ENCODE measurements around the gene REV3L.
"Not testable (repeated sequence)": the region's sequence is repeated elsewhere in the genome, so short reads cannot be mapped to it uniquely, and the experiment has no call there.

Gene REV3L

GRCh38 chr6:111300938-111301800, 181.8 kb downstream of the REV3L start:
- DNase-seq (ENCODE audit: low read depth in 2 of 2), result not testable (repeated sequence)

DNA sequence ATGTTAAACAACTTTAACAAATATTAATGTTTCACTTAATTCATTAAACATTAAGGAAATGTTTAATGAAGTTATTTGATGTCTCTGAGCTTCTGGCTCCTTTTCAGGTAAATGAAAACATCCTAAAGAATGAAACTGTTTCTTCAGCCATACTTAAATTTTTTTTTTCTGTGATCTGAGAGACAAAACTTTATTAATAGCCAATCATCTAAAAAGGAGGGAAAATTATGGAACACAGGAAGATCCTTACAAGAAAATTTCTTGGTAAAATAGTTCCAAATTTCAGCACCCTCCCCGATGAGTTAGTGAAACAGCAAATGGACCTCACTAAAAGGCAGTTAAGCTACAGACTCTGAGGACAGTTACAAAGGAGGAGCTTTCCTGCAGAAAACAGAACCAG, 185.2 kb downstream of the REV3L start:
- no peak for DNase-seq (ENCODE audit: low read depth in 2 of 2)

- no peak for DNase-seq (ENCODE audit: low read depth in 2 of 2)
Measured at GRCh38 chr6:111294374-111294967, 188.5 kb downstream of the REV3L start.

DNA sequence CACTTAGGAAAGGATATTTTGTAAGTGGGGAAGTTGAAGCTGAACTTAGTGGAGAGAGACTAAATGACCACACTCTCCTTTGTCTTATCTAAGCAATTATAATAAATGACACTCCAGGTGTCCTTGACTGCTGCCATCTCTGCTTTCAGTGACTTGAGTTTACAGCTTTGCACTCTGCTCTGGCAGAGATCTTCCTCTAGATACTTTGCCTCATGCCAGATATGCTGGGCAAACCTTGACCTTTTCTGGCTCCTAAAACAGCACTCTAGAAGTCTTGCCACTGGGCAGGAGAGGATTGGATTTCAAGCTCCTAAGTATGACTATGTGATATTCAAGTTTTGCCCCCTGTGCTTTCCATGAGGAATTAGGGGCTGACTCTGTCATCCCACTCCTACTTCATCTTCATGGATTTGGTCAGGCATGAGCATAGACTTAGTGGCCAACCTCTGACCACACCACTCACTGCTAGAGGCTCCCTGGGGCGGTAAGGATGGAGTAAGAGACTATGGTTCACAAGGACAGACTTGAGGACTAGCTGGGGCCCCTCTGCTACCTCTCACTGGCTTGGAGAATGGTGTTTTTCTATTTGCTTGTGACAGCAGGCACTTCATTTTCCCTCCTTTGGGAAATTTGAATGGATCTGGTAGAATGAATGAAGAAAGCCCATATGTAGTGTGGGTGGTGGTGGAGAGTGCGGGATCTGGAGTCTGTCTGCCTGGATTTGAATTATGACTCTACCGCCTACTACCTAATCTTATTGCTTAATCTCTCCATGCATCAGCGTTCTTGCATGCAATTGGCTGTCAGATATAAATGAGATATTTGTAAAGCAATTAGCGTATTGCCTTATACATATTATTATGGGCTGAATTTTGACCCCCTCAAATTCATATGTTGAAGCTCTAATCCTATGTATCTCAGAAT, 191.4 kb downstream of the REV3L start:
- DNase-seq (ENCODE audit: low read depth in 2 of 2), result no peak

GRCh38 chr6:111290689-111291335, 192.2 kb downstream of the REV3L start:
- peak in 1 of 2 donors; percentile 8 for DNase-seq (ENCODE audit: low read depth in 2 of 2)

DNA sequence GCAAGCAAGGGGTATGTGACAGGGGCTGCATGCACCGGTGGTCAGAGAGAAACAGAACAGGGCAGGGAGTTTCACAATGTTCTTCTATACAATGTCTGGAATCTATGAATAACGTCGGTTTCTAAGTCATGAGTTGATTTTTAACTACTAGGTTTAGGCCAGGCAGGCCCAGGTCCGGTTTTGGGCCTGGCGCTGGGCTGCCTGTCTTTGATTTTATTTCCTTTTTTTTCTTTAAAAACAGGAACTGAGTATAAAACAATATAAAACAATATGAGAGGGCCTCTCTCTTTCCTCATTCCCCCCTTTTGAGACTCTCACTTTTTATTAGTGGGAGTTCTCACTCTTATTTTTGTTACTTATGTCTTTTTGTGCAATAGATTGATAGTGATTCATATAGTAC, 198.7 kb downstream of the REV3L start:
- not testable (repeated sequence) for DNase-seq (ENCODE audit: low read depth in 2 of 2)

- no peak for DNase-seq (ENCODE audit: low read depth in 2 of 2)
Measured at GRCh38 chr6:111283707-111284106, 199.3 kb downstream of the REV3L start.

- DNase-seq (ENCODE audit: low read depth in 2 of 2), result no peak
Measured at GRCh38 chr6:111282515-111282914, 200.5 kb downstream of the REV3L start.

GRCh38 chr6:111280445-111280955, 202.5 kb downstream of the REV3L start:
- DNase-seq (ENCODE audit: low read depth in 2 of 2), result no peak

- DNase-seq (ENCODE audit: low read depth in 2 of 2), result no peak
Measured at GRCh38 chr6:111278731-111279130, 204.3 kb downstream of the REV3L start.

DNA sequence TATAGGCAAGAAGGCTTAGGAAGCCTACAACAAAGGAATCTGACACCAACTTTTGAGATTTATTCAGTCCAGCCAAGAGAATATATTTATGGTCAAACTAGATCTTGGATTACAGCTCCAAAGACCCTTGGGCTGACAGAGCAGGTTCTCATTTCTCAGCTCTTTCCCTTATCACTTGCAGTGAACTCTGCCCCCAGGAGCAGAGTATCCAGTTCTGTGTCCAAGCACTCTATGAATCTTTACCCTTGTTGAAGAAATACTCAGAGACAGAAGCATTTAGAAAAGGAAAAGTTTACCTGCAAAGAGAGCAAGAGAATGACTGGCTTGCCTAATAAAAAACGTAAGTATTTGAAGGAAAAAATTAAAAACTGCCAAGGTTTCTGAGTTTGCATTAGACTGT, 205.2 kb downstream of the REV3L start:
- DNase-seq (ENCODE audit: low read depth in 2 of 2), result no peak

DNA sequence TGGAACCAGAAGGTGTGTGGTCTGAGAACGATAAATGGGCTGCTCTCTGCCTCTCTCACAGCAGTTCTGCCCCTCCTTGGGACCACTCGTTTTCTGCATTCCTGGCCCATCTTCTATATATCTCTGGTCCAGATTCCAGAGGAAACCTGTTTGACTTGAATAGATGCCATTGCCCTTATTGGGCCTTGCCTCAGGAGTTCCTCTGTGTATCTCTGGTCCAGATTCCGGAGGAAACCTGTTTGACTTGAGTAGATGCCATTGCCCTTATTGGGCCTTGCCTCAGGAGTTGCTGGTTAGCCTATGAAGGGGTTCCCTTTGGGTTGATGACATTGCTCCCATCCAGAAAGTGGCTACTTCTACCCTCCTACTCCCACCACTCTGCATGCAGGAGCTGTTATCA, 206.3 kb downstream of the REV3L start:
- no peak for DNase-seq (ENCODE audit: low read depth in 2 of 2)

DNA sequence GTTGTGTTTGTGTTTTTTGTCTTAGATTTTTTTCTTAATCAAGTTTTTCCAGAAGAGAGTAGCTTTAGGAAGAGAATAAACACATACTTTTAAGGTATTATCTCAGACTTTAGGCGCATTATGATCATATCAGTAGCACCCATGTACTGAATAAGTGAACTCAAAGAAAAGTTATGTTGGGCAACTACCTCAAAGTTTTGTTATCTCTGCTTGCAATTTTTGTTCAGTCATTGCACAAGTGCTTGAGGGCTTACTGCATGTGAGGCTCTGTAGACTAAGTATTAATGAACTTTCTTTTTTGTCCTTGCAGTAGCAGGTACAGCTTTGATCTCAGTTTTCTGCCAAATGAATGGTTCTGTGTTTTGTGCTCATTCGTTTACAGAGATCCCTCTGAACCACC, 206.7 kb downstream of the REV3L start:
- DNase-seq (ENCODE audit: low read depth in 2 of 2), result no peak

DNA sequence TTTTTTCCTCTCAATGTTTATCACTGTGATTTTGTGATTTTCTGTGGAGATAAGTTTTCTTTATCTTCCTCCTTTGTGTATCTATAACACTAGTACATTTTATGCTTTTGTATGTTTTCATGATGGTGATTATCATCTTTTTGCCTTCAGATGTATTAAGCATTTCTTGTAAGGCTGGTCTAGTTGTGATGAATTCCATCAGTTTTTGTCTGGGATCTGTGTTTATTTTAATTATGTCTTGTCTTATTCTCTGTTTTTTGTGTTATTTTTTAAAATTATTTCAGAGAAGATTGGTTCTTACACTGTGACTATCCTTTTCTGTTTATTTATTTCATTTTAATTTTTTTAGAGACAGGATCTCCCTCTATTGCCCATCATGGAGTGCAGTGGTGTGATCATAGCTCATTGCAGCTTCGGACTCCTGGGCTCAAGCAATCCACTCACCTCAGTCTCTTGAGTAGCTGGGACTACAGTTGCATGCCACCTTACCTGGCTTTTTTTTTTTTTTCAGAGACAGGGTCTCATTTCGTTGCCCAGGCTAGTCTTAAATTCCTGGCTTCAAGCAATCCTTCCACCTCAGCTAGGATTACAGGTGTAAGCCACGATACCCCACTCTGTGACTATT, 208.3 kb downstream of the REV3L start:
- no peak for DNase-seq (ENCODE audit: low read depth in 2 of 2)

GRCh38 chr6:111270121-111270520, 212.9 kb downstream of the REV3L start:
- no peak for DNase-seq (ENCODE audit: low read depth in 2 of 2)

GRCh38 chr6:111269401-111269970, 213.5 kb downstream of the REV3L start:
- no peak for DNase-seq (ENCODE audit: low read depth in 2 of 2)

- DNase-seq (ENCODE audit: low read depth in 2 of 2), result no peak
Measured at GRCh38 chr6:111267764-111268333, 215.2 kb downstream of the REV3L start.

DNA sequence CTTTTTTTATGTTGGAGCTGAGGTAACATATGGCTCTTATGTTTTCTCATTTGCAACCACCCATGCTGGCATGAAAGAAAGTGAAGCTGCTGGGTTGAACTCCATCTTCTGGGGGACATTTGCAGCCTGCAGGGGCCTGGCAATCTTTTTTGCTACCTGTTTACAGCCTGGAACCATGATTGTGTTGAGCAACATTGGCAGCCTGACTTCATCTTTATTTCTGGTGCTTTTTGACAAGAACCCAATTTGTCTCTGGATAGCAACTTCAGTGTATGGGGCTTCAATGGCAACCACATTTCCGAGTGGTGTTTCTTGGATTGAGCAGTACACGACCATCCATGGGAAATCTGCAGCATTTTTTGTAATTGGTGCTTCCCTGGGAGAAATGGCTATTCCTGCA, 216.7 kb downstream of the REV3L start:
- no peak for DNase-seq (ENCODE audit: low read depth in 2 of 2)

GRCh38 chr6:111265842-111266241, 217.2 kb downstream of the REV3L start:
- no peak for DNase-seq (ENCODE audit: low read depth in 2 of 2)

GRCh38 chr6:111263837-111264236, 219.2 kb downstream of the REV3L start:
- DNase-seq (ENCODE audit: low read depth in 2 of 2), result no peak
